ENCODE results near the gene NTPCR.

NTPCR gene

DNA sequence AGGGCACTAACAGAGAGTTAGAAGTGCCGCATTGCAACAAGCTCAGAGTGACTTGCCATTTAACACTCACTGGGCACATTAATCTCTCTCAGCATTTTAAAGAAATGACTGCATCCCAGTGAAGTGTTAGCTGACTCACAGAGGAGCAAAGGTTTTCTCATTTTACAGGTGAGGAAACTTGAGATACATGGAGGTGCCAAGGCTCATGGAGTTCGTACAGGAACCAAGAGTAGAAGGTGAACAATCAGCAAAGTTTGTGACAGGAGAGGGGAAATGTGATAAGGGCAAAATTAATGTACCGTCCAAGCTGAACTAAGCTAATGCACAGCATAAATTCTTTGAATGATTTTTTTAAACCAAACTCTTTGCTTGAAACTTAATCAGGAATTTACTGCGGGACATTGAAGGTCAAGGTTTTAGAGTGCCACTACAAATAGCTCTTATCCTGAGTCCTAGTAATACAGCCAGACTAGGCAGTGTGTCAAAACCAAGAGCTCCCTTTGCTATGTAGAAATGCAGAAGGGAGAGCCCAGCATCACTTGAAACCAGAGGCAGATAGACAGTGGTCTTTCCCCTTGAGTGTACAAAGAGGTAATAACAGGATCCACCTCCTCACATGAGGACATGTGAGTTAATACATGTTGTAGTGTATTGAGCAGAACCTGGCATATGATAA, 22.4 kb upstream of the NTPCR start:
- DNase-seq = no peak

GRCh38 chr1:232932486-232933425, 17.7 kb upstream of the NTPCR start:
- DNase-seq = no peak

DNA sequence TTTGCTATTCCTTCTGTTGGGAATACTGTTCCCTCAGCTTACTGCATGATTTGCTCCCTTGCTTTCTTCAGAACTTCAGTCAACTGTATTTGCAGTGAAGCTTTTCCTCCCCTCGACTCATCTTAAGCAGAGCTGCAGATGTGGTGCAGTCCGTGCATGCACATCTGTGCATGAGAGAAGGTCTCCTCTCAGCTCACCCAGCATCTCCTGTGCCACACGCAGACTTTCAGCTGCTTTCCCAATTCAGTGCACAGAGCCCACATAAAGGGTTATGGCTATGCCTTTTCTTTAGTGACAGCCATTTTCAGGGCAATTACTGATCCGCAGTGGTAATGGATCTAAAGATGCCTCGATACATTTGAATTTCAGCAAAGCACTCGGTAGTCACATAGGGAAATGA, 13.5 kb upstream of the NTPCR start:
- no peak for DNase-seq

DNA sequence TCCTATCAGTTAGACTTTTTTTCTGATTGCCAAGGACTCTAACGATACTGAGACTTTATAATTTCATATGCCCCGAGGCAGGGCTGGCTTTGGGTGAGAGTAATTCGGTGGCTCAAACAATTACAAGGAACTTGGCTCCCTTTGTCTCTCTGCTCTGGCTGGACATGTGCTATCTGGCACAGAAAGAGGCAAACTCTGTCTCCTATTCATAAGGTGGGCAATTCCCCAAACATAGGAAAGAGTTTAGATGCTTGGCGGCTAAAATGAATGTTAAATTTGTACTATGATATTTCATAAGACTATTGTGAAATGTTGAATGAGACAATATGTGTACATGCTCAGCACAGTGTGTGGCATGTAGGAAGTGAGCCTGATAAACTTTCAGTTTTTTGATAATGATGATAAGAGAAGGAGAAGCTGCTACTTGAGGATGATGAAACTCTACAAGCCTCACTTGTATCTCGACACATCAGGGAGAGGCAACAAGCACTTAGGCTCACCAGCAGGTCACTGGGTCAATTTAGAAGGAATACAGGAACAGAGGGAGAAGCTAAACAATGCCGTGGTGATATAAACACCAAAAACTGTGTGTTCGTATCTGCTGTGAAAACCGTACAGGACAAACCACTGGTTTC, 12.6 kb upstream of the NTPCR start:
- no peak for DNase-seq

GRCh38 chr1:232938926-232939325, 11.5 kb upstream of the NTPCR start:
- no peak for DNase-seq

DNA sequence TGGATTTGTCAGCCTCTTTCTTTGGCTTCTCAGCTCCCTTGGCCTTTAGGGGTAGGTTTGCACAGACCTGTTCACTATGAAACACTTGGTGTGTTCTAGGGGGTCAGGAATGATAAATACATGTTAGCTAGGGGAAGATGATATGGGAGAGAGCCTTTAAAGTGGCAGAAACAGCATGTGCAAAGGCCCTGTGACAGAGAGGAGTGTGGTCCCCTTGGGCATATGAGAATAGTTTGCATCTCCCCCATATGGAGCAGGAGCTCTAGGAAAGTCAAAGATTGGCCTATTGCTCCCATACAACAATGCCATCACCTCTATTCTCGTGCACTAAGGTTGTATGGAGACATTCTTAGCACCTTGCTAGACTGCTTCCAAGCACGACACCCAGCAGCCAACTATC, 10.7 kb upstream of the NTPCR start:
- no peak for DNase-seq

DNA sequence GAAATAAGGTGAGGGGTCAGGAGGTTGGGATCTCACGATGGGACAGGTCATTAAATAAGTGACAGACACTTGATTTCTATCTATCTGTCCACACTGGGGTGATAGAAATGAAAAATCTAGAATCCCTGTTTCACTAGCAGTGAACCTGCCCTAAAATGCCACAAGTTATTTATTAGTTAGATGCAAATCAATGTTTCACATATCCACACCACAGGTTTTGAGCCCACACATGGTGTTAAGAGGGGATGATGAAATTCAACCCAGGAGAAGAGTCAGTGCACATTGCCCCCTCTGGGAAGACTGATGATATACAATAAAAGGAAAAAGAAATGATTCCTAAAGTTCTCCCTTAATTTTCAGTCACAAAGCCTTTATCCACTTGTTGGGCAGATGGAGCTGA, 10.1 kb upstream of the NTPCR start:
- DNase-seq = no peak

DNA sequence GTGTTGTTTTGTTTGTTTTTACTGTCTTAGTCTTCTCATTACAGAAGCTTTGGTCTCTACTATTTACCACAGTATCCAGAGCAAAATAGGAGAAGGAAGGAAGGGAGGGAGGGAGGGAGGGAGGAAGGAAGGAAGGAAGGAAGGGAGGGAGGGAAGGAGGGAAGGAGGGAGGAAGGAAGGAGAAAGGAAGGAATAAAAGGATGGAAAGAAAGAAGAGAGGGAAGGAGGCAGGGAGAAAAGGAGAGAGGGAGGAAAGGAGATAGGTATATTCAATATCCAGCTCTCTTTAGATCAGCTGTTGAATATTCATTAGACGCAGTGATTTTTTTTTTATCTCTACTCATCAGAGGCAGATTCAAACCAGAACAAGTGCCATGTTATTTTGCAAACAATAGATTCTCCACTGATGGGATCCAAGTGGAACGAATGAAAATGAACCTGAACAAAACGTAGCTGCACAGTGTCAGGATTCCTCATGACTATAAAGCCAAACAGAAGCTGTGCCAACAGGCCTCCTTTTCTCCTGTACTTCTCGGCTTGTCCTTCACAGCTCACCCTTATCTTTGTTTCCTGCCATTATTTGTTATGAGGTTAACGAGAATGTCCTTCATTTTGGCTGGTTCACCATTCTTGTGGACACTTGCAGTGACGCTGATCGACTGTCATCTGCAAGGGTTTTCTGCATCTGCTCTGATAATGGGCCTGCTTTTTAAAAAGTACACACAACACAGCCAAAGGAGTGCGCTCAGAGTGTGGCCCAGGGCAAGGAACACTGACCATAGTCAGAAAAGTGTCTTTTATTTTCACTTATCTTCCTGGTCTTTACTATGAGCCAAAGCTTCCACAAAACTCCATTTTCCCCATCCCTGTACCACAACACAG, 7.8 kb upstream of the NTPCR start:
- no peak for DNase-seq

- DNase-seq = no peak
Measured at GRCh38 chr1:232943679-232944252, 6.6 kb upstream of the NTPCR start.

GRCh38 chr1:232944347-232944746, 6.1 kb upstream of the NTPCR start:
- DNase-seq = no peak

- no peak for DNase-seq
Measured at GRCh38 chr1:232949636-232950196, 695 bp upstream of the NTPCR start.

- no peak for DNase-seq
Measured at GRCh38 chr1:232951180-232951579, 769 bp downstream of the NTPCR start.

DNA sequence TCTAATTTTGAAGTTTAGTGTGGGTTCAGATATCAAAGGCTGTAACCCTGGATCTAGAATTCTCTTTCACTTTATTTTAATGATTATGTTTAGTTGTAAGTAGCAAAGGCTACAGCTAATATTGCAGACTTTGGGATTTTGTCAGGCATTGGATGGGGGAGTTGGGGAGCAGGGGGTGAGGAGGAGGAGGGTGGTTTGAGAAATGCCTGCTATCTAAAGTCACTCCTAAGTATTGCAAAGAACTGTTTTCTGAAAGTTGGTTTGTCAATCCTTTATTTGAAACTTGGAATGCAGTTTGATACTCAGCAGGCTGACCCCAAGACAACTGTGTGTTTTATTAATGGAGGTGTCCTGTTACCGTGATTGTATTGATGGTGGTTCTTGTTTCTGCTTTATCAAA, 1.2 kb downstream of the NTPCR start:
- no peak for DNase-seq

- peak; percentile 64 for DNase-seq
Measured at GRCh38 chr1:232952514-232953499, 2.4 kb downstream of the NTPCR start.

DNA sequence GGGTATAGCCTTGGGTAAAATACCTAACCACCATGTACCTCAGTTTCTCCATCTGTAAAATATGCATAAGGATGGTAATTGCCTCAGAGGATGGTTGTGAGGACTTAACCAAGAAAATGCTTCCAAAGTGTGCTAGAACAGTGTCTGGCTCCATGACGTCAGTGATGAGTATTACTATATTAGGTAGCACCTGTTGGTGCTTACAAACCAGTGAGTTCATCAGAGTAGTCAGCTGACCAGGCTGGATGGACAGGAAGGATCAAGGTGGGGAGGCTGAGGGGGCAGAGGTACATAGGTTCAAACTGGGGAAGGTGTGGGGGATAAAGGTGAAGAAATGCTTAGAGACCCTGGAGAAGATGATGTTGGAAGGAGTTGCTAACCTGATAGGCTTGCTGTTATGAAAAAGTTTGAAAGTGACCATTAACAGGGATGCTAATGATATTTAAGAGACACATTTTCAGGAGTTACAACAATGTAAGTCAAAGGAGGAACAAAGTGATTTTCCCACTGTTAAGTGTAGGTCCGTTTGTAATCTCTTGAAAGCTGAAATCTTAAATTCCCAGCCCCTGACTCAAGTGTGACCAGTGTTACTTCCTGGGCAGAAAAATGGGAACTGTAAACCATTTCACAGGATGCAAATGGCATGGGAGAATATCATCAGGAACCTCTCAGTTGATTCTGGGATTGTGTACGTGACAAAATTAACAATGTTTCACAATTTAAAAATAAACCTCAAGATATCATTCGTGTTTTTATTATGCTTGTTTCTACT, 4.4 kb downstream of the NTPCR start:
- DNase-seq = no peak

DNA sequence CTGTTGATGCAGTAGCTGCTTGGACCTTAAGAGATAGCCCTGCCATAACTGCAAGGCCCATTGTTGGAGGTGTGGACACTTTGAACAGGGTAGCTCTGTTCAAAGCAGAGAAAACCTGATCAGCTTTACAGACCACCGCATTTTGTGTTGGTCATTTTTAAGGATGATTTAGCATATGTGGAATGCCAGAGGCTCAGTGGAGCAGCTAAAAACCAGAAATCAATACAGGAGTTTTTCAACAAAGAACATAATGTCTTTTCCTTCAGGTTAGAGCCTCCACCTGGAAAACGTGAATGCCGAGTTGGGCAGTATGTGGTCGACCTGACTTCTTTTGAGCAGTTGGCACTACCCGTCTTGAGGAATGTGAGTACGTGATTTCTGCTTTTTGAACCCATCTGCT, 5.7 kb downstream of the NTPCR start:
- no peak for DNase-seq

- no peak for DNase-seq
Measured at GRCh38 chr1:232958067-232958466, 7.7 kb downstream of the NTPCR start.

- DNase-seq = no peak
Measured at GRCh38 chr1:232962761-232963745, 12.6 kb downstream of the NTPCR start.

DNA sequence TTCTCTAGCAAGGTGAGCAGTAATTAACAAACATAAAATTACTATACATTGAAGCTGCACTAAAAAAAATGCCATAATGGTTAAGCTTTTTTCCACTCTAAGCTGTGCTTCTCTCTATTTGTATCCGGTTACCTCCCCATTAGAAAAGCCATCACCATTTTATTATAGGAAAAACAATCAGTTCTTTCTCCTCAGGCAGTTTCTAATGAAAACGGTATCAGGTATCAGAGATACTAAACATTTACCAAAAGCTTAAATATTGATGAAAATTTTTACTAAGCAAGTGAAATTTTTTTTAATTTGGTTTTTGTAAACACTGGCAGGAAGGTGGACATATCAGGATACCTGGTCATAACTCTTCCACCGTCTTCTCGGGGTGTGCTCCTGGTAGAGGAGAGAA, 14.2 kb downstream of the NTPCR start:
- no peak for DNase-seq
